GM12873 (cell line): ENCODE results near the gene TAF11L8.
"Not testable (repeated sequence)": the region's sequence is repeated elsewhere in the genome, so short reads cannot be mapped to it uniquely, and the experiment has no call there.

Experiments used
- CTCF ChIP-seq: IDR thresholded peaks from 2 replicates; pipeline ENCODE4 v1.5.1; 2012; ENCODE audit warnings: low read depth, mild to moderate bottlenecking, moderate library complexity, low read length, control low read depth; ENCODE audit not compliant: insufficient read depth; ENCODE audit errors: missing control alignments

Gene TAF11L8

GRCh38 chr5:17610092-17610491 is 19.3 kb upstream of the TAF11L8 start, which contains the start of gene TAF11L12:
Gene TAF11L12, plus strand, starts transcription at chr5:17610392.
- TF ChIP-seq CTCF: not testable (repeated sequence)

- TF ChIP-seq CTCF: no peak
These were observed 14.2 kb upstream of the TAF11L8 start for GRCh38 chr5:17604951-17605350.

GRCh38 chr5:17603880-17604279 is 13.1 kb upstream of the TAF11L8 start, which contains the start of gene TAF11L11:
Gene TAF11L11, plus strand, starts transcription at chr5:17604183.
- TF ChIP-seq CTCF: not testable (repeated sequence)

- TF ChIP-seq CTCF: not testable (repeated sequence)
These were observed 7.0 kb upstream of the TAF11L8 start, which contains the start of gene TAF11L10 for GRCh38 chr5:17597728-17598127. Gene TAF11L10, minus strand, starts transcription at chr5:17597828.

GRCh38 chr5:17594255-17594654 is 3.5 kb upstream of the TAF11L8 start, which contains the start of gene TAF11L9:
Gene TAF11L9, minus strand, starts transcription at chr5:17594394.
- not testable (repeated sequence) for TF ChIP-seq CTCF

- TF ChIP-seq CTCF: not testable (repeated sequence)
These were observed 5.1 kb downstream of the TAF11L8 start, which contains the start of gene TAF11L7 for GRCh38 chr5:17585658-17586057. Gene TAF11L7, minus strand, starts transcription at chr5:17585758.
